ENCODE results near the gene AIRE. TPM values are rescaled to one million over a fixed set of nuclear protein-coding genes. Genes with fewer than 3 reads are reported as not detected.

AIRE gene
- total RNA-seq, 4 donors from 2014 or later, result 0.30 TPM; not detected in 3

- whole genome bisulfite sequencing, 2 donors, result 77 to 79% methylated on average over 17 of the region's 17 CpGs
- Histone ChIP-seq H3K4me3 (no peak overlapping the region), H3K9me3 (no peaks in the 10 kb centered on the region), H3K27me3 (peaks cover 0 to 17% of the 10 kb centered on the region in 2 donors), H3K4me1 (peaks cover 0 to 8% (median 6%) of the 10 kb centered on the region in 4 donors), H3K27ac (no peak overlapping the region), H3K36me3 (no peaks in the 10 kb centered on the region)
- no peak for DNase-seq (ENCODE audit: low spot score in 2 of 2)
- TF ChIP-seq EP300 (IDR thresholded peaks at IDR 0.05) (no peak), POLR2A (IDR thresholded peaks at IDR 0.05) (no peak)
- TF ChIP-seq, protein P1, sequence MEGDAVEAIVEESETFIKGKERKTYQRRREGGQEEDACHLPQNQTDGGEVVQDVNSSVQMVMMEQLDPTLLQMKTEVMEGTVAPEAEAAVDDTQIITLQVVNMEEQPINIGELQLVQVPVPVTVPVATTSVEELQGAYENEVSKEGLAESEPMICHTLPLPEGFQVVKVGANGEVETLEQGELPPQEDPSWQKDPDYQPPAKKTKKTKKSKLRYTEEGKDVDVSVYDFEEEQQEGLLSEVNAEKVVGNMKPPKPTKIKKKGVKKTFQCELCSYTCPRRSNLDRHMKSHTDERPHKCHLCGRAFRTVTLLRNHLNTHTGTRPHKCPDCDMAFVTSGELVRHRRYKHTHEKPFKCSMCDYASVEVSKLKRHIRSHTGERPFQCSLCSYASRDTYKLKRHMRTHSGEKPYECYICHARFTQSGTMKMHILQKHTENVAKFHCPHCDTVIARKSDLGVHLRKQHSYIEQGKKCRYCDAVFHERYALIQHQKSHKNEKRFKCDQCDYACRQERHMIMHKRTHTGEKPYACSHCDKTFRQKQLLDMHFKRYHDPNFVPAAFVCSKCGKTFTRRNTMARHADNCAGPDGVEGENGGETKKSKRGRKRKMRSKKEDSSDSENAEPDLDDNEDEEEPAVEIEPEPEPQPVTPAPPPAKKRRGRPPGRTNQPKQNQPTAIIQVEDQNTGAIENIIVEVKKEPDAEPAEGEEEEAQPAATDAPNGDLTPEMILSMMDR (IDR thresholded peaks at IDR 0.05), result no peak
Measured at GRCh38 chr21:44344541-44345183, 59.0 kb downstream of the AIRE start.

DNA sequence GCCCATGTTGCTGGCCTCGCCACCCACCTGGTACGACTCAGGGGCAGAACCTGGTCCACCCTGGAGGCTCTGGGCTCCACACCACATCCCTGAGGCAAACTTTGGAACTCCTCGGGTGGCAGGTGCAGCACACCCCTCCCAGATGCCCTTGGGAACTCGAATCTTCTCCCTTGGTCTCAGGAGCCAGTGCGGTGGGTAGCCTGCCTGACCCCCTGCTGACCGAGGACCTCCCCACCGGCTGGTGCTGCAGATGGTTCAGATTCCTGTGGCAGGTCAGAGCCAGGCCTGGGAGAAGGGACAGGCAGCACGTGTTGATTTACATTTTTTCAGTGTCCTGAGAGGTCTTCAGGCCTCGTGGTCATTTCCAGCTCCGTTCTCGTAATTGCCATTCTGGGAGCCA is 59.8 kb downstream of the AIRE start:
- Histone ChIP-seq H3K4me1 (peaks cover 0 to 8% (median 0%) of the 10 kb centered on the region in 4 donors), H3K4me3 (no peak overlapping the region), H3K27me3 (peaks cover 0 to 20% of the 10 kb centered on the region in 2 donors), H3K27ac (no peak overlapping the region), H3K36me3 (no peaks in the 10 kb centered on the region), H3K9me3 (no peaks in the 10 kb centered on the region)
- WGBS, 2 donors, result 63 to 68% methylated on average over 11 of the region's 11 CpGs
- DNase-seq (ENCODE audit: low spot score in 2 of 2), result no peak
- TF ChIP-seq, protein P1 (IDR thresholded peaks at IDR 0.05), result no peak
- no peak for TF ChIP-seq POLR2A (IDR thresholded peaks at IDR 0.05)
- TF ChIP-seq EP300 (IDR thresholded peaks at IDR 0.05), result no peak

DNA sequence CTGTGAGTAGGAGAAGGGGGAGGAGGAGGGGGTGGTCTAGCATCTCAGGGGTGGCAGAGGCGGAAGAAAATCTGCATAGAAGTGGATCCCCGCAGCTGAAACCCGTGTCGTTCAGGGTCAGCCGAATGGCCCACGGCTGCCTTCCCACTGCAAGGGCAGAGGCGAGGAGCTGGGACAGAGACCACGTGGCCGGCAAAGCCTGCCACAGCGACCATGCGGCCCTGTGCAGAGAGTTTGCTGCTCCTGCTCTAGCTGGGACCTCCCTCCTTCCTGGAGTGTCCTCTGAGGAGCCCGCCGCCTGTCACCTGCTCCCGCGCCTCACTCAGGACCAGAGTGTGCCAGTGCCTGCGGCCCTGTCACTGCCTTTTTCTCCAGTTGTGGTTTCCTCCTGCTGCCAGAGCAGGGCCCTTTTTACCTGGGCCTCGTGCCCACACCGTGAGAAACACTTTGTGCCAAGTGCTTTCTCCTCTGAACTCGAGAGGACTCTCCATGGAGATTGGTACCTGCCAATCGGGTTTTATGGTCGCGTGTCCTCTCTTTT is 62.3 kb downstream of the AIRE start:
- no peaks in the 10 kb centered on the region for H3K9me3 ChIP-seq
- TF ChIP-seq POLR2A (IDR thresholded peaks at IDR 0.05) (no peak), EP300 (IDR thresholded peaks at IDR 0.05) (no peak)
- TF ChIP-seq, protein P1 (IDR thresholded peaks at IDR 0.05), result no peak
- H3K4me3 ChIP-seq, result no peak overlapping the region
- no peak for DNase-seq (ENCODE audit: low spot score in 2 of 2)
- H3K27ac ChIP-seq, result no peak overlapping the region
- peaks cover 0 to 43% of the 10 kb centered on the region in 2 donors for H3K27me3 ChIP-seq
- WGBS, 2 donors, result 61% methylated on average over 22 of the region's 22 CpGs
- H3K4me1 ChIP-seq, result peaks cover 0 to 14% (median 2%) of the 10 kb centered on the region in 4 donors
- no peaks in the 10 kb centered on the region for H3K36me3 ChIP-seq

Small RNA genes within 50 kb of the gene (small RNA-seq; reads per million reads assigned to genes)
- gene AP001059.3, result not detected

Other genes starting within 250 kb of the AIRE start
- gene PWP2, start 178.5 kb upstream of the AIRE start, total RNA-seq, result 10 to 100 TPM in 3 of 4 donors, 1 to 10 TPM in 1; 4.7 to 22.0 (median 14.2) TPM
- gene GATD3, start 152.2 kb upstream of the AIRE start, total RNA-seq, result 10 to 100 TPM; 14.9 to 45.0 (median 30.2) TPM
- 1 to 10 TPM; 2.6 to 5.2 (median 3.1) TPM for gene ICOSLG, start 44.9 kb upstream of the AIRE start, total RNA-seq
- gene DNMT3L, start 24.0 kb upstream of the AIRE start, total RNA-seq, result not detected
- gene PFKL, start 14.2 kb downstream of the AIRE start, total RNA-seq, result 100 to 1,000 TPM in 3 of 4 donors, 10 to 100 TPM in 1; 94.6 to 155 (median 141) TPM
- 10 to 100 TPM; 38.0 to 69.8 (median 61.2) TPM for gene CFAP410, start 53.5 kb downstream of the AIRE start, total RNA-seq
- gene TRPM2, start 67.7 kb downstream of the AIRE start, total RNA-seq, result 10 to 100 TPM in 1 of 4 donors, 1 to 10 TPM in 3; 4.9 to 10.3 (median 7.8) TPM
- gene LRRC3, start 169.6 kb downstream of the AIRE start, total RNA-seq, result 1 to 10 TPM; 2.0 to 8.0 (median 3.8) TPM

Measured in tibial nerve (tissue), 4 donors.